HG02763 (cell line): ENCODE measurements around the gene MC5R.

ENCODE experiments used
- ATAC-seq: cut with Tn5 transposase; IDR thresholded peaks from one replicate; pipeline ENCODE4 v1.9.1; 2021; ENCODE audit warnings: mild to moderate bottlenecking, moderate library complexity; ENCODE audit not compliant: unreplicated experiment

Gene MC5R

DNA sequence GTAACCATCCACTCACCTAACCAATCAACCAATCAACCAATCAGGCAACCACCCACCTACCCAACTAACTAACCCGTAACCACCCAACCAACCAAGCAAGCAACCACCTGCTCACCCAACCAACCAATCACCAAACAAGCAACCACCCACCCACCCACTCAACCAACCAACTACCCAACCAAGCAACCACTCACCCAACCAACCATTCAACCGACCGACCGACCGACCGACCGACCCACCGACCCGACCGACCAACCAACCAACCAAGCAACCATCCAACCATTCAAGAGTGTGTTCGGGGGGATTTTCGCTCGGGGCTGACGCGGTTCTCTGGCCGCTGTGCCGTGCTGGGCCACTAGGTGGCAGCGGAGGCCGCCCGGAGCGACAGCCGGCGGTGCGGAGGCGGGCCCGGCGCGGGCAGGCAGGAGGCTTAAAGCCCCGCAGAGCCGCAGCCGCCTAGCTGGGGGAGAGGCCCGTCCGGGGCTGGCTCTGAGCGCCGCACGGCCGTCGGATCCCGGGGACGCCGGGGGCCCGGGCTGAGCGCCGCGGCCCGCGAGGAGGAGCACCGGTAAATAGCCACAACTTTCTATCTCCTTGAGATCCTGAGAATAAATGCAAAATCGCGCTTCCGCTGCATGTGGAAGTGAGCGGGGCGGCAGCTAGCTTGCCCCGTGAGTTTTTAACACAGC, at the start of gene MC5R:
MC5R (plus strand) TSS at position 443 of the 689 bp plus-strand sequence. CDS start 1,617 bp downstream, outside the sequence.
- ATAC-seq, result peak; percentile 75

DNA sequence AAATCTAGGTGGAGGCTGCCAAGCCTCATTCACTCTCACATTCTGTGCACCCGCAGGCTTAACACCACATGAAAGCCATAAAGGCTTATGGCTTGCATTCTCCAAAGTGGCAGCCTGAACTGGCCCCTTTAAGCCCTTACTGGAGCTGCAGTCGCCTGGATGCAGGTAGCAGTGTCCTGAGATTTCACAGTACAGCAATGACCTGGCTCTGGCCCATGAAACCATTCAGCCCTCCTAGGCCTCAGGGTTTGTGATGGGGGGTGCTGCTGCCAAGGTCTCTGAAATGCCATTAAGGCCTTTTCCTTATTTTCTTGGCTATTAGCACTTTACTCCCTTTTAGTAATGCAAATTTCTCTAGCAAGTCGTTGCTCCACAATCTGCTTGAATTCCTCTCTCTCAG, 48.9 kb upstream of the MC5R start:
- ATAC-seq, result no peak

DNA sequence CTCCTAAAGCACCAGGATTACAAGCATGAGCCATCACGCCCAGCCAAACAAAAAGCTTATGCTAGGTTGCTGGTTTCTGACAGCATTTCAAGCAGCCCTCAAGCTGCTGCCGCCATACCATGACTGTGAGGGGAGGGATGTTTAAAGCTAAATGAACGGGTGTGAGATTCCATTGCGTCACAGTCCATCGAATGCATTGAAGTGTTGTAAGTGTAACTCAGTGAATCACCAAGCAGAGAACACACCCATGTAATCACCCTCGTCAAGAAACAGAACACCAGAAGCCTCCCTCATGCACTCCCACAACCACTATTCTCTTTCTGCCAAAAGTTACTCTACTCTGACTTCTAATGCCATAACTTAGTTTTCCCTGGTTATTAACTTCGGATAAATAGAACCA, 32.8 kb upstream of the MC5R start:
- no peak for ATAC-seq

DNA sequence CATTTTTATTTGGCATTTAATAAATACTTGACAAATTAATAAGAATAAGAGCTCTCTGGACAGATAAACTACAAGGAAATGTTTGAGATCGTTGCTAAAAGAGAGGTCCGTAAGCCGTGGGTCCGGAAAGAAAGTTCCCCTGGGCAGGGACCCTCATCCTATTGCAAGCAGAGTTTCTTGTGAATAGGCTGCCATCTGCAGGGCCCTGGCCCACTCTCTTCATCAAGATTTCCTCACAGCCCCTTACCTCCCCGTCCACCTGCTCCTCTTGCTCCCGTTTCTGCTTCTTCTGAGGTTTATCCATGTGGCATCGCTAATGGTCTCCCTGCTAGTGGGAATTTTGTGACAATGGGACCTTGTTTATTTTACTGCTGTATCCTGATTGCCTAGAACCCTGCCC, 30.1 kb upstream of the MC5R start:
- ATAC-seq, result no peak

DNA sequence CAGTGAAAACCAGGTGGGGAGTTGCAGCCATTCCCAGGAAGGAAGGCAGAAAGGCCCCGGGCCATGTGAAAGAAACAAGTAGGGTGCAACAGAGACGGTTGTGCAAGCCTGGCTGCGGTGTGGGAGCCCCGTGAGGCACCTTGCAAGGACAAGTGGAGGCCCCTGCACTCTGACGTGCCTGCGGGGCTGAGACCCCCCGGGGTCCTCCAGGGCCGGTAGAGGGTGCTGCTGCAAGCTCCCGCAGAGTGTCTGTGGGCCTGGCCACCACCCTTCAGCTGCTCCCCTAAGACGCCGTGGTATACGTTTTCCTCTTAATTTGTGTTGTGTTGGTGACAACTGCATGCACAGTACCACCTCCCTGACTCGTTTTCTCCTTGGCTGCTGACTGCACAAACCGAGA, 27.4 kb upstream of the MC5R start:
- no peak for ATAC-seq

DNA sequence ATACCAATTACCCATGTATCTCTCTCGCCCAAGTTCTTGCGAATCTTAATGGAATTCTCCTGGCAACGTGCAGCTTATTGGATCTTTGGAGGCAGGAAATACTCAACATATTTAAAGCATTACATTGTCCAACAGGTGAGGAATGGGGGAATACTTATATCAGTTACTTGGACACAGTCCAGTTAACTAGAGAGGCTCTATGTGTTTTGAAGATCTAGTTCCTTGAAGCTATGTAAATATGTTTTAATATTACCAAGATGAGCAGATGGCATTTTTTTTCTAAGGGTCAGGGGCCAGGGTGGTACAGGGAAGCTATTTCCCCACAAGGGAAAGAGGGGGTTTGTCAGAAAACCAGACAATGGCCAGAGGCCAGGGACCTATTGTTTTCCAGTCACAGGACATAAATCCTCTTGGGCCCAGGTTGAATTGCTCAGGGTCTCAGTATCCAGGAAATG, 26.8 kb upstream of the MC5R start:
- ATAC-seq, result no peak

DNA sequence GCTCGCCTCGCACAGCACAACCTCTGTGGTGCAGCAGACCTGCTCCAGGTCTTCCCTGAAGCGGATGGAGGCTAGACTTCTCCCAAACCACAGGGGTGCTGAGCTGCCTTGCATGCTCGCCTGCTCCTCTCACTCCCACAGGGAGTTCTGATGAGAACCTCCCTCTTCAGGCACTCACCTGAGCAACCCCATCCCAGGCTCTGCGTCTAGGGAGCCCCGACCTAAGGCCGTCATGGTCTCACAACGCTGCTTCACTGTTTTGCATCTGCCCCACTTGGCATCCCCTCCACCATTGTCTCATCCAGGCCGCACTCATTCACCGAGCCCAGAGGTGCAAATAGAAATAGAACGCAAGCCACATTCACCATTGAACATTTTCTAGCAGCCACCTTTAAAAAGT, 24.6 kb upstream of the MC5R start:
- no peak for ATAC-seq

DNA sequence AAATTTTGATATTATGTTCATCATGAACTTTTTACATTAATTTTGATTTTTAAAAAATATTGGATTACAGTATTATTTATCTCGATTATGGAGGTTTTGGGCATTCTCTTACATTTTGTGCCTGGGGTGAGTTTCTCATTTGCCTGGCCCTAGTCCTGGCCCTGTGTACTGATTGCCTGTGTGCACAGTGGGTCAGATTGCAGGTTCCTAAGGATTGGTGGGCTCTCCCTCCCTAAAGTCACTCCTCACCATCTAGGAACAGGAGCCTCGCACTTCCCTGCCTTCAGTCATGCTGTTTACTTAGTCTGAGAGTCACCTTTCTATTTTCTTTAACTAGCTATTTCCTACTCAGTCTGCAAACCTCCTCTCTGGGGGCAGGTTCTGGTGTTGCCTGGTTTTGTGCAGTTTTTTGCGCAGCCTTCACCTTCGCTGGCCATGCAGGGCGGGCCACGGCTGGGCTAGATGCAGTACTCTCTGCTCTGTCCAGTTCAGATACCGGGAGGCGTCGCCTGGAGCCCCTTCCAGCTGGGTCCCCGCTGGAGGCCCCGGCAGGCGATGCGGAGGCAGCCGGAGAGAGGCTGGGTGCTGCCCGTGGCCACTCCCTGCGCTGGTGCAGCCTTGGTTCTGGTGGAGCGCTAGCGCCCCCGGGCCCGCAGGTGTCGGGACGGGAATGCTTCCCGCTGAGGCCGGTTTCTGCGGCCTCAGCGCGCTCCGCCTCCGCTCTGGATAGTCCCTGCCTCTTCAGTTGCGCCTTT, 23.3 kb upstream of the MC5R start:
- no peak for ATAC-seq

DNA sequence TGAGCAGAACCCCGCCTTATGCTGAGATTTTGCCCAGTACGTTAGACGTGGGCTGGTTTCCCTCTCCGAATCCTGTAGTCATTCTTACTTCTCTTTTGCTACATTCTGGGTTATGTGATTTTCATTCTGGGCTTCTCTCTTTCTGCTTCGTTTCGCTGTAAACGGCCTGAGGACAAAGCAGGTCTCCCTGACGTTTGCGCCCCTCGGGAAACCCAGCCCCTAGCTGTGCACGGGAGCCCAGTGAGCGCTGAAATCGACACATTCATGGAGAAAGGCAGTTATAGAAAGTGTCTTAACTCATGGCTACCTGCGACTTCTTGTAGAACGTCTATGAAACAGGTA, 22.7 kb upstream of the MC5R start:
- no peak for ATAC-seq

DNA sequence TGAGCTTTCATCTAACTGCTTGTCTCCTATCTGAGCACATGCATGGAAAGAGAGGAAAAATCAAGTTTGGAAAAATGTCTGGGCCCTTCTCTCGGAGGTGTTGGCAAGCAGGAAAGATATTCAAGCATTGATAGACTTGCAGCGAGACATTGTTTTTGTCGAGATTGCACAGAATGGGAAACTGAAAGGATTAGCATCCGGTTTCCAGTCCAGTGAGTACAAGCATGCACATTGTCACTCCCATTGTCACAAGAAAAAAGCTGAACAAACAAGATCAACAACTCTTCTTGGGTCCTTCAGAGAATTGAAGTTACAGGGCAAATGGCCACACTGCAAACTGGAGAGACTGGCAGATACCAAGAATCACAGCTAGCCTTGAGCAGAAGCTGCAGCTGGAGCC, 19.6 kb upstream of the MC5R start:
- no peak for ATAC-seq

DNA sequence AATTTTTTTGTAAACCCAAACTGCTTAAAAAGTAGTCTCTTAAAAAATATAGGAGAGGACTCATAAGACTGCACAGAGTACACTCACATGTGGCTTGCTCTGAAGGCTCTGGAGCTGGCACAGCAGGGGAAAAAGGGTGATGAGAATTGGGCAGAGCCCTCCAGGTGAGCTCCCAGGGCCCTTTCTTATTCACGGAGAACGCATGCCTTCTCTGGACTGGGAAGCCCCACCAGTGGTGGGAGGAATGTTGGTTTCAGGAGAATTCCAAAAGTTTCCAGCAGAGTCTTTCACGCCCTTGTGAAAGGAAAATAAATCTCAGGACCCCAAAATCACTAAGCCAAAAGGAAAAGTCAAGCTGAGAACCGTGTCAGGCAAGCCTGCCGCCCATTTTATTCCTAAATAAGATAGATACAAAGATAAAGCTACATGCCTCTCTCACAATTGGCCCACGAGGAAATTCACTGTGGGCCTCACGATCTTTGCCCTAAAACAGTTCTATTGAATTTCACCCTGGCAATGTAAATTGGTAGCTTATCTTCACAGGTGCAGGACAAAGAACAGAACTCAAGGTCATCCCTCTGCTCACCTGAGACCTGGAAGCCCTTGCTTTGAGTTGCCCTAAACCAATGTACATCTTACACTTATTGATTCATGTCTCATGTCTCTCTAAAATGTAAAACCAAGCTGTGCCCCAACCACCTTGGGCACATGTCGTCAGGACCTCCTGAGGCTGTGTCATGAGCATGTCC, 15.5 kb upstream of the MC5R start:
- ATAC-seq, result no peak

DNA sequence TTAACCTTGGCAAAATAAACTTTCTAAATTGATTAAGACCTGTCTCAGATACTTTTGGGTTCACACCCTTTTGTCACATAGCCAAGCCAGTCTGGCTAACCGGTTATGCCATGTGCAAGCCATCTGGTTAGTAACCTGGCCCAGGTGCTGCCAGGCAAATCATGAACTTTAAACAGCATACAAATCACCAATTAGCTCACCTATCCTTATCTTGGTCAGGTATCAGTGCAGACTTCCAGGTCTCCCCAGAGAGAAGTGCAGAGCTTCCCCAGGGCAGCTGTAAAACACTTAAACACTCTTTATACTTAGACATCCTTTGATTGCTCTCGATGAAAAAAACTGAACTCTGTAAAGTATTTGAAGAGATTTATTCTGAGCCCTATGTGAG, 14.9 kb upstream of the MC5R start:
- no peak for ATAC-seq

DNA sequence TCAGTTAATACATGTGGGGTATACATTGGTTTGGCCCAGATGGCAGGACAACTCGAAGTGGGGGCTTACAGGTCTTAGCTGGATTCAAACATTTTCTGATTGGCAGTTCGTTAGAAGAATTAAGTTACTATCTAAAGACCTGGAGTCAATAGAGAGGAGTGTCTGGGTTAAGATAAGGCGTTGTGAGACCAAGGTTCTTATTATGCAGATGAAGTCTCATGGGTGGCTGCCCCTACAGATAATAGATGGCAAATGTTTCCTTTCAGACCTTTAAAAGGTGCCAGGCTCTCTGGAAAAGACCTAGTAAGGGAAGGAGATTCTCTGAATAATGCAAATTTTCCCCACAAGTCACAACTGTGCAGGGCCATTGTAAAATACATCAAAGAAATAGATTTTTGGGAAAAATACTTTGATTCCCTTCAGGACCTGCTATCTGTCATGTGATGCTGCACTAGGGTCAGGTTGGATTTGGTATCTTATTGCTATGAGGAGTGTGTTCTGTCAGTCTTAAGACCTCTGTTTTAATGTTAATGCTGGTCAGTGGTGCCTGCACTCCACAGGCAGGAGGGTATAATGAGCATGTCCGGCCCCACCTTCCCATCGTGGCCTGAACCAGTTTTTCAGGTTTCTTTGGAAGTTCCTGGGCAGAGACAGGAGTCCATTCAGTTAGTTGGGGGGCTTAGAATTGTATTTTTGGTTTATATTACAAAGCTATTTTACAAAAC, 14.3 kb upstream of the MC5R start:
- no peak for ATAC-seq

DNA sequence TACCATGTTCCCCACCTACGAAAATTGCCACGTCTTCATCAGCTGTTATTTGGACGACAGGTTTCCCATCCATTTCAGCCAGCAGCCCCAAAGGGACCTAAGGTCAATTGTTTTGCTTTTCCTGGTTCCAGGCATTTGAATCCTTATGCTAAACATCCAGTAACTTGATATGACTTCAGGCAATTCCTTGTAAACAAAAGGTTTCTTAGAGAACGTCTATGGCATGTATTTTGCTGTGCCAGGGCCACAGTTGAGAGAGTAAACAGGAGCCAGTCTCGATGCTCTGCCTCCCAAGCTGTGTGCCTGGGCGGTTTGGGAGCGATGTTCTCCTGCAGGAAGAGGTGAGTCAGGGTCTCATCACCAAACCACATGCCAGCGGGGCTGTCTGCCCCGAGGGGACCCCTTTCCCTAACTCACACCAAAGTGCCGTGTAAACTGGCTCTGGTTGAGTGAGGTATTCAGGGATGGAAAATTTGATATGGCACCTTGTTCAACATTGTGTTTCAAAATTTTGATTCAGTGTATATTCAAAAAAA, 12.9 kb upstream of the MC5R start:
- ATAC-seq, result no peak

DNA sequence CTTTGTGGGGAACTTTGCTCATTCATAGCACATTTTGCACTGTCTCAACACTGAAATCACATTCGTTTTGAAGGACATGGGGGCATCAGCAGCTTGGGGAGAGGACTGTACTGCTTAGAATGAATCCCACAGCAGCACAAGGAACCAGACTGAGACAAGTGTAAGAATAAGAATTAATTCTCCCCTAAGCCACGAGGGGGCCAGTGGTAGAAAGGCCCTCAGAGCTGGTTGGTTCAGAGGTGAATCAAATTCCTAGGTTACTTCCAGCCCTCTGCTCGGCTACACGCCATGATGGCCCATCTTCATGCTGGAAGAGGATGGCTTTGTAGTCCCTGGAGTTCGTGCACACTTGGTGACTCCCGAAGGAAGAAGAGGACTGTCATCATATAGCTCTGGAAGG, 12.0 kb upstream of the MC5R start:
- ATAC-seq, result no peak

DNA sequence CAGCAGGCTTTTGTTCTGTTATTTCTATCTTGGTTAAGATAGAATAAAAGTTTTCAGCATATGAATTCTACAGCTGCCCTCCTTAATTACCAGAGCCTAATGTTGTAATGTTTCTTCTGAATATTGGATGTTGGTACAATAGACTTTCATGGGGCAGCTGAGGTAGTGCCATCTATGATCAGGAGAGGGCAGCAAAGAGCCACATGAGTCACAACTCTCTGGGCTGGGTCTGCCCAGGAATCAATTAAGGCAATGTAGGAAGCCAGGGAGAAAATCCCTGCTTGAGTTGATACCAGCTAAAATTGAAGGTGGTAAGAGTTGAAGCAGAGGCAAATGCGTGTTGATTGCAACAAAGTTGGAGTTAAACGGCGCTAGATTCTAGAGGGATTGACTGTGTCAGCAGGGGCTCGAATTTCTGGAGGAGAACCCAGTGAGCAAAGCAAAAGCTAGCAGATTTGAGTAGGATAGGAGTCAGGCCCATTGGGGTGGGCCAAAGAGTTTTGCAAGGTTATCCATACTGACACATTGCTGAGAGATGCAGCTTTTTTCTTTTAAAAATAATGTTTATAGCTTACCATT, 10.6 kb upstream of the MC5R start:
- ATAC-seq, result peak; percentile 81

DNA sequence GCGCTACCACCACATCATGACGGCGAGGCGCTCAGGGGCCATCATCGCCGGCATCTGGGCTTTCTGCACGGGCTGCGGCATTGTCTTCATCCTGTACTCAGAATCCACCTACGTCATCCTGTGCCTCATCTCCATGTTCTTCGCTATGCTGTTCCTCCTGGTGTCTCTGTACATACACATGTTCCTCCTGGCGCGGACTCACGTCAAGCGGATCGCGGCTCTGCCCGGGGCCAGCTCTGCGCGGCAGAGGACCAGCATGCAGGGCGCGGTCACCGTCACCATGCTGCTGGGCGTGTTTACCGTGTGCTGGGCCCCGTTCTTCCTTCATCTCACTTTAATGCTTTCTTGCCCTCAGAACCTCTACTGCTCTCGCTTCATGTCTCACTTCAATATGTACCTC, 2.3 kb downstream of the MC5R start:
- ATAC-seq, result no peak

DNA sequence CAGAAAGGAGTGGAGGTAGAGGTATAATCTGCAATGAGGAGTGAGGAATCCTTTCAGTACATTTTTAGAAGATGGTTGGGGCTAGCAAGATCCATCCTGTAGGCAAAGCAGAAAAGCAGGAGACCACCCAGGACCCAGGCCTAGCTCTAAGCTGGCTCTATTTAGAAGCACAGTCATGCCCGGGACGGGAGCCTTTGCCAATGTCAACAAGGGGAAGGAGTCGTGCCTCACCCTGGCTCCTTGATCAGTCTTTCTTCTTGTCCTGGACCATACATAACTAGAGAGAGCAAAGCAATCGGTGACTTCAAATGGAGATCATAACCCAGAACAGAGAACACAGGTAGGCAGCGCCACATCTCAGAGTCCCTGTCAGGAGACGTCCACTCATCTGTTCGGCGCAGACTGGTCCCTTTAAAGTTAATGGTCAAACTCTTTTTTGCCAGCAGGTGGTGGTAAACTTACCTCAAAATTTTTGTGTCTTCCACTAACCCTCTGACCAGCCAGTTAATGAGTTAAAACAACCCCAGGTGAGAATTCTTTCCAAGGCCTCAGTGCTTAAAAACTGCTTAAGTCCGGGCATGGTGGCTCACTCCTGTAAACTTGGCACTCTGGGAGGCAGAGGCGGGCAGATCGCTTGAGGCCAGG, 8.0 kb downstream of the MC5R start:
- ATAC-seq, result no peak

DNA sequence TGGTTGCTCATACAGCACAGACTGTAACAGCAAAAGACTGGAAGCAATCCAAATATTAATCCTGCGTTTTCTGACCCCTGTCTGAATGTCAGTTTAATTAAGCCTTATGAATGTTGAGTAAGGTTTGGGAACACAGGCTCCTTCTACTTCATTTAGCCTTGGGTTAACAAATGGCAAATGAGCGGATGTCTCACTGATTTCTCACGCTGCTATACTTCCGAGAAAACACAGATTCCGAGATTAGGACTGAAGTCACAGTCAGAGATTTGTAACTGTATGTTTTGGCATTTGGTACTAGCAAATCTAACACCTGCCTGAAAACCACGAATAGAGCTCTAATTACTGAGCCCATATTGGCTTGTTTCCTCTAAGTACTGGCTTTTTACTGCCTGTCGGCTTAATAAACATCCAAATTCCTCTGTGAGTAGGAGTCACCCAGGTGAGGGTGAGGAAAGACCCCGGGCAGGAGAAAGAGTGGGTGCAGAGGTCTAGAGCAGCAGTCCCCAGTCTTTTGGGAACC, 10.6 kb downstream of the MC5R start:
- ATAC-seq, result no peak

DNA sequence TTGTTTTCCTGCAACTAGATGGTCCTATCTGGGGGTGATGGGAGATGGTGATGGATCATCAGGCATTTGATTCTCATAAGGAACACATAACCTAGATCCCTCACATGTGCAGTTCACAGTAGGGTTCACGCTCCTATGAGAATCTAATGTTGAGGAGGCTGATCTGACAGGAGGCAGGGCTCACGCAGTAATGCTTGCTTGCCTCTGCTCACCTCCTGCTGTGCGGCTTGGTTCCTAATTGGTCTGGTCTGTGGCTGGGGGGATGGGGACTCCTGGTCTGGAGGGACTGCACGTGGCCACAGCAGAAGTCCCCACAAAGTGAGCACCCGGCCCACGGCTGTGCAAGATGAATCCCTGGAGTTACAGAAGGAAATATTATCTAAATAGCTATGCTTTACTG, 11.3 kb downstream of the MC5R start:
- no peak for ATAC-seq
